IMR-90 (cell line): ENCODE data around the gene EGFR. TPM values are rescaled to one million over a fixed set of nuclear protein-coding genes. Genes with fewer than 3 reads are reported as not detected.

ENCODE experiments used
- ATAC-seq: fragments of 200-7000 bp; cut with Tn5 transposase; 2 replicates; pipeline ENCODE4 v1.9.1; 2020; ENCODE audit warnings: low read depth, mild to moderate bottlenecking, moderate library complexity
- BruUV-seq: library from RNA; stranded (reverse); fragments of 400-500 nt; replicated peaks from 2 replicates; lab custom pipeline; 2021; lab: Mats Ljungman, UMichigan
- CTCF ChIA-PET: fragments of 300-600 bp; formaldehyde crosslinking; extraction: SDS; loops from one replicate; lab custom pipeline; 2021; ENCODE audit warnings: antibody characterized with exemption; lab: Yijun Ruan, JAX
- POLR2A ChIA-PET: fragments of 300-600 bp; sonication (Branson Sonifier 250); formaldehyde crosslinking; loops from one replicate; lab custom pipeline; 2022; ENCODE audit warnings: antibody characterized with exemption; ENCODE audit not compliant: unreplicated experiment; lab: Charles Lee
- DNase-seq: peaks from one replicate; pipeline ENCODE4 v3.0.0; 2013
- H2AFZ ChIP-seq: replicated peaks from 2 replicates; pipeline ENCODE3; 2013; ENCODE audit warnings: low read length, mild to moderate bottlenecking; ENCODE audit not compliant: poor library complexity
- H2AK5ac ChIP-seq: 2 replicates; pipeline ENCODE4 v1.6.1; 2013; ENCODE audit warnings: low read depth, low read length, inconsistent platforms
- H2AK9ac ChIP-seq: replicated peaks from 2 replicates; pipeline ENCODE3; 2013; ENCODE audit warnings: mild to moderate bottlenecking, low read depth, low read length, moderate library complexity; ENCODE audit not compliant: poor library complexity
- H2BK120ac ChIP-seq: 2 replicates; pipeline ENCODE4 v1.6.1; 2013; ENCODE audit warnings: low read depth, low read length, inconsistent platforms
- H2BK15ac ChIP-seq: 3 replicates; pipeline ENCODE4 v1.6.1; 2013; ENCODE audit warnings: low read depth, low read length, inconsistent platforms
- H2BK20ac ChIP-seq: 2 replicates; pipeline ENCODE4 v1.6.1; 2013; ENCODE audit warnings: low read depth, mild to moderate bottlenecking, inconsistent platforms, low read length, moderate library complexity
- H2BK5ac ChIP-seq: 2 replicates; pipeline ENCODE4 v1.6.1; 2013; ENCODE audit warnings: mild to moderate bottlenecking, low read depth, low read length, inconsistent platforms; ENCODE audit not compliant: poor library complexity, severe bottlenecking
- H3K14ac ChIP-seq: replicated peaks from 2 replicates; pipeline ENCODE4 v1.6.1; 2013; ENCODE audit warnings: low read depth, low read length, inconsistent platforms
- H3K18ac ChIP-seq: 2 replicates; pipeline ENCODE4 v1.6.1; 2013; ENCODE audit warnings: low read depth, low read length, control low read depth
- H3K23ac ChIP-seq: 2 replicates; pipeline ENCODE4 v1.6.1; 2013; ENCODE audit warnings: low read depth, low read length, inconsistent platforms
- H3K27ac ChIP-seq: 2 replicates; pipeline ENCODE4 v1.5.1; 2013; ENCODE audit warnings: mild to moderate bottlenecking, control low read depth, low read length; ENCODE audit not compliant: insufficient read depth
- H3K27me3 ChIP-seq: 2 replicates; pipeline ENCODE4 v1.6.1; 2013; ENCODE audit warnings: low read length; ENCODE audit not compliant: control insufficient read depth, insufficient read depth
- H3K36me3 ChIP-seq: 2 replicates; pipeline ENCODE4 v1.6.1; 2013; ENCODE audit warnings: low read length, mixed read lengths; ENCODE audit not compliant: control insufficient read depth, insufficient read depth
- H3K4ac ChIP-seq: 2 replicates; pipeline ENCODE4 v1.6.1; 2013; ENCODE audit warnings: low read depth, low read length, inconsistent platforms
- H3K4me1 ChIP-seq: 2 replicates; pipeline ENCODE4 v1.6.1; 2013; ENCODE audit warnings: low read length, mixed read lengths; ENCODE audit not compliant: control insufficient read depth, insufficient read depth
- H3K4me2 ChIP-seq: 2 replicates; pipeline ENCODE4 v1.6.1; 2013; ENCODE audit warnings: low read depth, mild to moderate bottlenecking, control low read depth, low read length, moderate library complexity
- H3K4me3 ChIP-seq: 2 replicates; pipeline ENCODE4 v1.5.1; 2013; ENCODE audit warnings: low read depth, mild to moderate bottlenecking, control low read depth, low read length, moderate library complexity; ENCODE audit not compliant: insufficient read depth
- H3K56ac ChIP-seq: 2 replicates; pipeline ENCODE4 v1.6.1; 2013; ENCODE audit warnings: low read length, inconsistent platforms; ENCODE audit not compliant: insufficient read depth; ENCODE audit errors: extremely low read depth
- H3K79me1 ChIP-seq, 2 experiments: 2 replicates each; pipeline ENCODE4 v1.6.1; 2013; ENCODE audit warnings: low read length in 2 of 2, inconsistent platforms in 1 of 2, low read depth in 1 of 2
- H3K9ac ChIP-seq: 2 replicates; pipeline ENCODE4 v1.6.1; 2013; ENCODE audit warnings: low read depth, low read length, control low read depth
- H3K9me1 ChIP-seq: 2 replicates; pipeline ENCODE4 v1.6.1; 2013; ENCODE audit warnings: low read length, inconsistent platforms; ENCODE audit not compliant: insufficient read depth
- H3K9me3 ChIP-seq: 2 replicates; pipeline ENCODE4 v1.6.1; 2013; ENCODE audit warnings: low read length; ENCODE audit not compliant: control insufficient read depth, insufficient read depth
- H4K20me1 ChIP-seq: 2 replicates; pipeline ENCODE4 v1.6.1; 2013; ENCODE audit warnings: low read length, inconsistent platforms; ENCODE audit not compliant: insufficient read depth
- H4K5ac ChIP-seq: 2 replicates; pipeline ENCODE4 v1.6.1; 2013; ENCODE audit warnings: mild to moderate bottlenecking, low read depth, low read length, control low read depth
- H4K8ac ChIP-seq, 2 experiments: 2 replicates each; pipeline ENCODE4 v1.6.1; 2013; ENCODE audit warnings: low read depth in 2 of 2, low read length in 2 of 2, control low read depth in 1 of 2, inconsistent platforms in 1 of 2
- H4K91ac ChIP-seq: 2 replicates; pipeline ENCODE4 v1.6.1; 2013; ENCODE audit warnings: low read depth, low read length, inconsistent platforms; ENCODE audit not compliant: insufficient read depth
- BHLHE40 ChIP-seq: fragments of 150-350 bp; IDR thresholded peaks from 2 replicates; pipeline ENCODE4 v1.6.1; 2016; ENCODE audit warnings: mild to moderate bottlenecking, low read depth, low read length
- CEBPB ChIP-seq: IDR thresholded peaks from 2 replicates; pipeline ENCODE4 v1.6.1; 2012; ENCODE audit warnings: low read depth, low read length, improper control_type of control experiment
- CHD1 ChIP-seq: IDR thresholded peaks from 2 replicates; pipeline ENCODE4 v1.6.1; 2012; ENCODE audit warnings: low read depth, low read length, improper control_type of control experiment
- FOS ChIP-seq: fragments of 150-350 bp; IDR thresholded peaks from 2 replicates; pipeline ENCODE4 v1.6.1; 2016; ENCODE audit warnings: low read depth, low read length
- MAFK ChIP-seq: IDR thresholded peaks from 2 replicates; pipeline ENCODE4 v1.6.1; 2012; ENCODE audit warnings: low read depth, low read length, improper control_type of control experiment
- MXI1 ChIP-seq: IDR thresholded peaks from 2 replicates; pipeline ENCODE4 v1.6.1; 2012; ENCODE audit warnings: low read depth, mild to moderate bottlenecking, low read length, moderate library complexity, borderline replicate concordance
- RAD21 ChIP-seq: IDR thresholded peaks from 2 replicates; pipeline ENCODE4 v1.6.1; 2012; ENCODE audit warnings: low read length, improper control_type of control experiment
- RCOR1 ChIP-seq: IDR thresholded peaks from 2 replicates; pipeline ENCODE4 v1.6.1; 2012; ENCODE audit warnings: mild to moderate bottlenecking, low read length, improper control_type of control experiment; ENCODE audit not compliant: insufficient replicate concordance
- SMC3 ChIP-seq: fragments of 150-350 bp; IDR thresholded peaks from 2 replicates; pipeline ENCODE4 v1.6.1; 2016; ENCODE audit warnings: low read depth, mild to moderate bottlenecking, antibody characterized with exemption, low read length, moderate library complexity
- WGBS, 2 experiments: methylation state at CpG; one replicate each; pipeline versions ENCODE4 v1.1.5 to v1.1.7; 2013; ENCODE audit warnings: missing lambda C conversion rate in 2 of 2; ENCODE audit not compliant: insufficient read length in 1 of 2; ENCODE audit errors: extremely low coverage in 2 of 2; 5-methylcytosine and 5-hydroxymethylcytosine counted together
- dilution Hi-C: fragments of 300-500 bp; cut with HindIII; formaldehyde crosslinking; loops from one replicate; pipeline ENCODE4 v1.14.3; 2018; ENCODE audit warnings: low sequenced_read_pairs; ENCODE audit not compliant: unreplicated experiment
- in situ Hi-C: fragments of 300-500 bp; cut with MboI; formaldehyde crosslinking; loops from 3 replicates; pipeline ENCODE4 v1.14.3; 2019; ENCODE audit warnings: low sequenced_read_pairs, inconsistent platforms, mixed read lengths
- intact Hi-C: fragments of 100-400 bp; cut with micrococcal nuclease; formaldehyde crosslinking; loops from 2 replicates; pipeline ENCODE4 v1.10.0; 2022
- polyA plus RNA-seq, 3 experiments: library from polyadenylated mRNA; depleted of rRNA; stranded (reverse); fragments of >200 nt; gene quantifications; 2 replicates each; pipeline ENCODE4 v1.2.3, GENCODE V29; 2012; ENCODE audit warnings: low replicate concordance in 1 of 3
- total RNA-seq: library from RNA; depleted of rRNA; stranded (reverse); fragments of >200 nt; gene quantifications from 2 replicates; pipeline ENCODE4 v1.2.3, GENCODE V29; 2012
- TF ChIP-seq, protein P1 (sequence below): fragments of 150-350 bp; IDR thresholded peaks from 2 replicates; pipeline ENCODE4 v1.6.1; 2017; ENCODE audit warnings: mild to moderate bottlenecking, antibody characterized with exemption, low read length, low read depth

The EGFR gene
- total and polyA plus RNA-seq, 2 of the 4 experiments (the other 2 are of a cell fraction) = 36.9 to 60.4 TPM

GRCh38 chr7:55138663-55139062 is 119.8 kb downstream of the EGFR start:
- Histone ChIP-seq H2BK20ac (no peak overlapping the region), H3K4me3 (no peak overlapping the region), H4K91ac (no peak overlapping the region; the same call in 1 of the 2 replicates), H2BK5ac (peak overlapping the region; percentile 38), H4K20me1 (no peaks in the 10 kb centered on the region), H3K56ac (no peak overlapping the region), H4K8ac (peak overlapping the region in 1 of 2 experiments; percentile 22; a peak in 1 of 4 replicates), H2BK15ac (no peak overlapping the region), H3K27me3 (no peaks in the 10 kb centered on the region), H3K18ac (no peak overlapping the region), H3K27ac (no peak overlapping the region), H3K79me1 (peaks cover 43 to 81% of the 10 kb centered on the region in 2 experiments), H3K9me3 (peaks cover 2% of the 10 kb centered on the region), H3K9ac (no peak overlapping the region), H2AFZ (no peak overlapping the region), H2AK9ac (no peak overlapping the region), H3K36me3 (peaks cover 11% of the 10 kb centered on the region), H4K5ac (no peak overlapping the region), H3K4me1 (peaks cover 18% of the 10 kb centered on the region), H2BK120ac (no peak overlapping the region), H3K4me2 (no peak overlapping the region), H3K4ac (peak overlapping the region; percentile 41; the same call in 1 of the 2 replicates), H3K9me1 (peaks cover 19% of the 10 kb centered on the region), H3K14ac (no peak overlapping the region), H3K23ac (peak overlapping the region; percentile 55; the same call in 1 of the 2 replicates), H2AK5ac (peak overlapping the region; percentile 29; the same call in 1 of the 2 replicates)
- TF ChIP-seq BHLHE40 (no peak), MXI1 (no peak), CHD1 (no peak), MAFK (no peak), SMC3 (no peak), CEBPB (no peak), RCOR1 (no peak), RAD21 (no peak), FOS (no peak)
- TF ChIP-seq, protein P1, sequence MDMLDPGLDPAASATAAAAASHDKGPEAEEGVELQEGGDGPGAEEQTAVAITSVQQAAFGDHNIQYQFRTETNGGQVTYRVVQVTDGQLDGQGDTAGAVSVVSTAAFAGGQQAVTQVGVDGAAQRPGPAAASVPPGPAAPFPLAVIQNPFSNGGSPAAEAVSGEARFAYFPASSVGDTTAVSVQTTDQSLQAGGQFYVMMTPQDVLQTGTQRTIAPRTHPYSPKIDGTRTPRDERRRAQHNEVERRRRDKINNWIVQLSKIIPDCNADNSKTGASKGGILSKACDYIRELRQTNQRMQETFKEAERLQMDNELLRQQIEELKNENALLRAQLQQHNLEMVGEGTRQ = no peak
- ChIA-PET CTCF (no interaction called here), POLR2A (no interaction called here)
- DNase-seq = no peak
- in situ Hi-C loops = no loop called here
- intact Hi-C loops = no loop called here
- ATAC-seq = no peak
- dilution Hi-C loops = no loop called here
- no CpG with 5 or more reads among the region's 2 CpGs for WGBS, 2 experiments
- BruUV-seq = no TSS peak
